ENCODE measurements around the gene RGS16. TPM values are rescaled to one million over a fixed set of nuclear protein-coding genes. Genes with fewer than 3 reads are reported as not detected.

Gene RGS16
- total and polyA plus RNA-seq, 9 of the 15 experiments (the other 6 are each of a cell fraction or from before 2014, with no cell fraction given), result 0.07 to 0.55 (median 0.36) TPM

DNA sequence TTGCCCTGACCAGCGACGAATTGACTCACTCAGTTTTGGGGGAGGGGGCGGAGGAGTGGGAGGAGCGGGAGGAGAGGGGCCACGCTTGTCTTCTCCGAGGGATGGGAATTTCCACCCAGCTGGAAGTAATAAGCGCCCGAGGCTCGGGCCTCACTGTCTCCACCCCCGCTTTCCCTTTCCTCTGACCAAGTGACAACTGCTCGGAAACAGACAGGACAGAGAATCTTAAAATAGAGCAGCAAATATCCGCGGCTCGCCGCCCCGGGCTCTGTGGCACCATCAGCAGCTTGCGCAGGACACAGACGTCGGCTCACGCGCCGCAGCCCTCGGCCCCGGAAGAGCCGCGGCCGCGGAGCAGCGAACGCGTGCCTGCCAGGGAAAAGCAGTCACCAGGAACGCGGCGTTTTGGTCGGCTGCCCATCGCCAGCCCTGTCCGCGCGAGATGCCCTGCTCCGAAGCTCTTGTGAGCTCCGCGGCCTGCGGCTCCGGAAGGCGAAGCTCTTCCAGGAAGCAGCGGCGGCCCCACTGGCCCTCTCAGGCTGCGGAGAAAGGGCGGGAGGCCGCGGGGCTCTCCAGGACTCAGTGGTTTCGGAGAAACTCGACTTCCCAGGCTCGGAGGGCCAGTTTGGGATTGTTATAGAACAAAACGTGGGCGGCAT lies 10.7 kb upstream of the RGS16 start (continued):
- TF ChIP-seq, protein P1, sequence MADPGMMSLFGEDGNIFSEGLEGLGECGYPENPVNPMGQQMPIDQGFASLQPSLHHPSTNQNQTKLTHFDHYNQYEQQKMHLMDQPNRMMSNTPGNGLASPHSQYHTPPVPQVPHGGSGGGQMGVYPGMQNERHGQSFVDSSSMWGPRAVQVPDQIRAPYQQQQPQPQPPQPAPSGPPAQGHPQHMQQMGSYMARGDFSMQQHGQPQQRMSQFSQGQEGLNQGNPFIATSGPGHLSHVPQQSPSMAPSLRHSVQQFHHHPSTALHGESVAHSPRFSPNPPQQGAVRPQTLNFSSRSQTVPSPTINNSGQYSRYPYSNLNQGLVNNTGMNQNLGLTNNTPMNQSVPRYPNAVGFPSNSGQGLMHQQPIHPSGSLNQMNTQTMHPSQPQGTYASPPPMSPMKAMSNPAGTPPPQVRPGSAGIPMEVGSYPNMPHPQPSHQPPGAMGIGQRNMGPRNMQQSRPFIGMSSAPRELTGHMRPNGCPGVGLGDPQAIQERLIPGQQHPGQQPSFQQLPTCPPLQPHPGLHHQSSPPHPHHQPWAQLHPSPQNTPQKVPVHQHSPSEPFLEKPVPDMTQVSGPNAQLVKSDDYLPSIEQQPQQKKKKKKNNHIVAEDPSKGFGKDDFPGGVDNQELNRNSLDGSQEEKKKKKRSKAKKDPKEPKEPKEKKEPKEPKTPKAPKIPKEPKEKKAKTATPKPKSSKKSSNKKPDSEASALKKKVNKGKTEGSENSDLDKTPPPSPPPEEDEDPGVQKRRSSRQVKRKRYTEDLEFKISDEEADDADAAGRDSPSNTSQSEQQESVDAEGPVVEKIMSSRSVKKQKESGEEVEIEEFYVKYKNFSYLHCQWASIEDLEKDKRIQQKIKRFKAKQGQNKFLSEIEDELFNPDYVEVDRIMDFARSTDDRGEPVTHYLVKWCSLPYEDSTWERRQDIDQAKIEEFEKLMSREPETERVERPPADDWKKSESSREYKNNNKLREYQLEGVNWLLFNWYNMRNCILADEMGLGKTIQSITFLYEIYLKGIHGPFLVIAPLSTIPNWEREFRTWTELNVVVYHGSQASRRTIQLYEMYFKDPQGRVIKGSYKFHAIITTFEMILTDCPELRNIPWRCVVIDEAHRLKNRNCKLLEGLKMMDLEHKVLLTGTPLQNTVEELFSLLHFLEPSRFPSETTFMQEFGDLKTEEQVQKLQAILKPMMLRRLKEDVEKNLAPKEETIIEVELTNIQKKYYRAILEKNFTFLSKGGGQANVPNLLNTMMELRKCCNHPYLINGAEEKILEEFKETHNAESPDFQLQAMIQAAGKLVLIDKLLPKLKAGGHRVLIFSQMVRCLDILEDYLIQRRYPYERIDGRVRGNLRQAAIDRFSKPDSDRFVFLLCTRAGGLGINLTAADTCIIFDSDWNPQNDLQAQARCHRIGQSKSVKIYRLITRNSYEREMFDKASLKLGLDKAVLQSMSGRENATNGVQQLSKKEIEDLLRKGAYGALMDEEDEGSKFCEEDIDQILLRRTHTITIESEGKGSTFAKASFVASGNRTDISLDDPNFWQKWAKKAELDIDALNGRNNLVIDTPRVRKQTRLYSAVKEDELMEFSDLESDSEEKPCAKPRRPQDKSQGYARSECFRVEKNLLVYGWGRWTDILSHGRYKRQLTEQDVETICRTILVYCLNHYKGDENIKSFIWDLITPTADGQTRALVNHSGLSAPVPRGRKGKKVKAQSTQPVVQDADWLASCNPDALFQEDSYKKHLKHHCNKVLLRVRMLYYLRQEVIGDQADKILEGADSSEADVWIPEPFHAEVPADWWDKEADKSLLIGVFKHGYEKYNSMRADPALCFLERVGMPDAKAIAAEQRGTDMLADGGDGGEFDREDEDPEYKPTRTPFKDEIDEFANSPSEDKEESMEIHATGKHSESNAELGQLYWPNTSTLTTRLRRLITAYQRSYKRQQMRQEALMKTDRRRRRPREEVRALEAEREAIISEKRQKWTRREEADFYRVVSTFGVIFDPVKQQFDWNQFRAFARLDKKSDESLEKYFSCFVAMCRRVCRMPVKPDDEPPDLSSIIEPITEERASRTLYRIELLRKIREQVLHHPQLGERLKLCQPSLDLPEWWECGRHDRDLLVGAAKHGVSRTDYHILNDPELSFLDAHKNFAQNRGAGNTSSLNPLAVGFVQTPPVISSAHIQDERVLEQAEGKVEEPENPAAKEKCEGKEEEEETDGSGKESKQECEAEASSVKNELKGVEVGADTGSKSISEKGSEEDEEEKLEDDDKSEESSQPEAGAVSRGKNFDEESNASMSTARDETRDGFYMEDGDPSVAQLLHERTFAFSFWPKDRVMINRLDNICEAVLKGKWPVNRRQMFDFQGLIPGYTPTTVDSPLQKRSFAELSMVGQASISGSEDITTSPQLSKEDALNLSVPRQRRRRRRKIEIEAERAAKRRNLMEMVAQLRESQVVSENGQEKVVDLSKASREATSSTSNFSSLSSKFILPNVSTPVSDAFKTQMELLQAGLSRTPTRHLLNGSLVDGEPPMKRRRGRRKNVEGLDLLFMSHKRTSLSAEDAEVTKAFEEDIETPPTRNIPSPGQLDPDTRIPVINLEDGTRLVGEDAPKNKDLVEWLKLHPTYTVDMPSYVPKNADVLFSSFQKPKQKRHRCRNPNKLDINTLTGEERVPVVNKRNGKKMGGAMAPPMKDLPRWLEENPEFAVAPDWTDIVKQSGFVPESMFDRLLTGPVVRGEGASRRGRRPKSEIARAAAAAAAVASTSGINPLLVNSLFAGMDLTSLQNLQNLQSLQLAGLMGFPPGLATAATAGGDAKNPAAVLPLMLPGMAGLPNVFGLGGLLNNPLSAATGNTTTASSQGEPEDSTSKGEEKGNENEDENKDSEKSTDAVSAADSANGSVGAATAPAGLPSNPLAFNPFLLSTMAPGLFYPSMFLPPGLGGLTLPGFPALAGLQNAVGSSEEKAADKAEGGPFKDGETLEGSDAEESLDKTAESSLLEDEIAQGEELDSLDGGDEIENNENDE (IDR thresholded peaks at IDR 0.05; ENCODE audit: low read depth, low read length), result no peak
- TF ChIP-seq L3MBTL2 (IDR thresholded peaks at IDR 0.05) (peak; percentile 89), ZBTB8A (IDR thresholded peaks at IDR 0.05; ENCODE audit: partially characterized antibody) (no peak), VEZF1 (CRISPR knock-in tag; IDR thresholded peaks at IDR 0.05) (no peak), ZNF699 (CRISPR knock-in tag; IDR thresholded peaks at IDR 0.05; ENCODE audit: insufficient replicate concordance) (no peak), POLR2B (IDR thresholded peaks at IDR 0.05; ENCODE audit: low read depth, partially characterized antibody) (no peak), NRF1 (conservative IDR thresholded peaks at IDR 0.05 in 1 of 2, IDR thresholded peaks at IDR 0.05 in 1 of 2) (peak; percentile 81 to 83), TAL1 (IDR thresholded peaks at IDR 0.05) (no peak), PHB (CRISPR knock-in tag; IDR thresholded peaks at IDR 0.05) (no peak), MYC (IDR thresholded peaks at IDR 0.05; ENCODE audit: low read depth, low read length) (0 out of 2 replicates have a peak, but pooled peaks have one; percentile 28), MYC (CRISPR knock-in tag; IDR thresholded peaks at IDR 0.05; ENCODE audit: borderline replicate concordance, low read depth) (no peak), NFE2 (IDR thresholded peaks at IDR 0.05; ENCODE audit: low read depth) (no peak), MTF1 (CRISPR knock-in tag; IDR thresholded peaks at IDR 0.05; ENCODE audit: borderline replicate concordance) (no peak), FUS (optimal IDR thresholded peaks at IDR 0.05; ENCODE audit: low read depth, low read length) (no peak), POLR2G (IDR thresholded peaks at IDR 0.05; ENCODE audit: low read depth, low read length) (peak; percentile 74), RBM15 (IDR thresholded peaks at IDR 0.05; ENCODE audit: insufficient read depth, low read length) (no peak)

All from K562 (cell line).